Smooth muscle cell (in vitro differentiated cells): ENCODE measurements around the gene FCHO2. TPM values are rescaled to one million over a fixed set of nuclear protein-coding genes. Genes with fewer than 3 reads are reported as not detected.

ENCODE experiments used
- DNase-seq: peaks from one replicate; lab custom pipeline; 2025; ENCODE audit not compliant: unreplicated experiment; lab: John Stamatoyannopoulos, UW
- H2AFZ ChIP-seq: fragments of 200-600 bp; sonication (generic); 2 replicates; pipeline ENCODE4 v1.6.0; 2016; ENCODE audit warnings: antibody characterized with exemption, low read depth, mild to moderate bottlenecking
- H3F3A ChIP-seq: fragments of 200-600 bp; sonication (generic); 2 replicates; pipeline ENCODE4 v1.6.0; 2017; ENCODE audit warnings: antibody characterized with exemption, low read depth
- H3K27ac ChIP-seq: fragments of 200-600 bp; sonication (generic); 2 replicates; pipeline ENCODE4 v1.5.1; 2016; ENCODE audit warnings: low read depth, mild to moderate bottlenecking
- H3K27me3 ChIP-seq: fragments of 200-600 bp; sonication (generic); 2 replicates; pipeline ENCODE4 v1.6.1; 2016; ENCODE audit warnings: low read depth, mild to moderate bottlenecking
- H3K36me3 ChIP-seq: fragments of 200-600 bp; sonication (generic); 2 replicates; pipeline ENCODE4 v1.5.1; 2016; ENCODE audit warnings: low read depth
- H3K4me1 ChIP-seq: fragments of 200-600 bp; sonication (generic); 2 replicates; pipeline ENCODE4 v1.5.1; 2016; ENCODE audit warnings: low read depth
- H3K4me2 ChIP-seq: fragments of 200-600 bp; sonication (generic); 2 replicates; pipeline ENCODE4 v1.6.0; 2016; ENCODE audit warnings: mild to moderate bottlenecking
- H3K4me3 ChIP-seq: fragments of 200-600 bp; sonication (generic); 2 replicates; pipeline ENCODE4 v1.5.1; 2016; ENCODE audit warnings: mild to moderate bottlenecking
- H3K79me2 ChIP-seq: fragments of 200-600 bp; sonication (generic); 2 replicates; pipeline ENCODE4 v1.6.0; 2016; ENCODE audit warnings: low read depth, mild to moderate bottlenecking
- H3K9ac ChIP-seq: fragments of 200-600 bp; sonication (generic); 2 replicates; pipeline ENCODE4 v1.6.0; 2016; ENCODE audit warnings: low read depth
- H3K9me3 ChIP-seq: fragments of 200-600 bp; sonication (generic); replicated peaks from 2 replicates; pipeline ENCODE4 v1.5.1; 2016; ENCODE audit warnings: low read depth
- H4K20me1 ChIP-seq: fragments of 200-600 bp; sonication (generic); 2 replicates; pipeline ENCODE4 v1.6.0; 2016; ENCODE audit warnings: low read depth
- WGBS: methylation state at CpG from one replicate; pipeline ENCODE4 v1.1.7; 2016; ENCODE audit warnings: low lambda C conversion rate; 5-methylcytosine and 5-hydroxymethylcytosine counted together
- polyA plus RNA-seq: library from polyadenylated mRNA; unstranded; fragments of >200 nt; fragmentation: Nextera tagmentation; extraction: Ambion mirVana; gene quantifications from 2 replicates; pipeline ENCODE4 v1.2.1, GENCODE V29; 2016
- total RNA-seq: library from RNA; depleted of rRNA; stranded (reverse); fragments of >200 nt; gene quantifications from 2 replicates; pipeline ENCODE4 v1.2.3, GENCODE V29; 2014
- TF ChIP-seq, protein P1 (sequence below): fragments of 200-600 bp; sonication (generic); IDR thresholded peaks from 2 replicates; pipeline ENCODE4 v1.5.1; 2017; ENCODE audit warnings: borderline replicate concordance, mild to moderate bottlenecking, antibody characterized with exemption; ENCODE audit not compliant: insufficient read depth, poor library complexity, severe bottlenecking

The FCHO2 gene
- total and polyA plus RNA-seq, 2 experiments from 2014 or later = 4.9 to 27.8 TPM

DNA sequence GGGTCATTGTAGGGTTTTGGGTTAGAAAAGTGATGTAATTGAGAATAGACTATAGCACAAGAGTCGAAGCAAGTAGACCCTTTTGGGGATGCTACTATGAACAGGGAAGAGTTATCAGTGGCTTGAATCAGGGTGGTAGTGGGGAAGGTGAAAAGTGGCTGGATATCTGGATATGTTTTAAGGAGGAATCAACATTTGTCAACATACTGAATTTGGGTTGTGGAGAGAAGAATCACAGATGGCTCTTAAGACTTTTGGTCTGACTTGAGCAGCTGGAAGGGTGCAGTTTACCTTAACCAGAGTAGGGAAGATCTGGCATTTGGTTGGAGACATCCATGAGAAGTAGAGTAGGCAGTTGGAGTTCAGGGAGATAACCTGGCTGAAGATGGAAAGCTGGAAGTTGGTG lies 38.5 kb upstream of the FCHO2 start:
- Histone ChIP-seq H4K20me1 (peaks cover 4% of the 10 kb centered on the region), H2AFZ (no peak overlapping the region), H3K27ac (no peak overlapping the region), H3K9me3 (no peaks in the 10 kb centered on the region), H3K79me2 (no peaks in the 10 kb centered on the region), H3K4me1 (no peaks in the 10 kb centered on the region), H3F3A (peaks cover 26% of the 10 kb centered on the region), H3K36me3 (no peaks in the 10 kb centered on the region), H3K9ac (no peak overlapping the region), H3K4me2 (no peak overlapping the region), H3K4me3 (no peak overlapping the region), H3K27me3 (no peaks in the 10 kb centered on the region)
- 93% methylated on average over 1 of the region's 1 CpG for WGBS
- no peak for DNase-seq
- TF ChIP-seq, protein P1, sequence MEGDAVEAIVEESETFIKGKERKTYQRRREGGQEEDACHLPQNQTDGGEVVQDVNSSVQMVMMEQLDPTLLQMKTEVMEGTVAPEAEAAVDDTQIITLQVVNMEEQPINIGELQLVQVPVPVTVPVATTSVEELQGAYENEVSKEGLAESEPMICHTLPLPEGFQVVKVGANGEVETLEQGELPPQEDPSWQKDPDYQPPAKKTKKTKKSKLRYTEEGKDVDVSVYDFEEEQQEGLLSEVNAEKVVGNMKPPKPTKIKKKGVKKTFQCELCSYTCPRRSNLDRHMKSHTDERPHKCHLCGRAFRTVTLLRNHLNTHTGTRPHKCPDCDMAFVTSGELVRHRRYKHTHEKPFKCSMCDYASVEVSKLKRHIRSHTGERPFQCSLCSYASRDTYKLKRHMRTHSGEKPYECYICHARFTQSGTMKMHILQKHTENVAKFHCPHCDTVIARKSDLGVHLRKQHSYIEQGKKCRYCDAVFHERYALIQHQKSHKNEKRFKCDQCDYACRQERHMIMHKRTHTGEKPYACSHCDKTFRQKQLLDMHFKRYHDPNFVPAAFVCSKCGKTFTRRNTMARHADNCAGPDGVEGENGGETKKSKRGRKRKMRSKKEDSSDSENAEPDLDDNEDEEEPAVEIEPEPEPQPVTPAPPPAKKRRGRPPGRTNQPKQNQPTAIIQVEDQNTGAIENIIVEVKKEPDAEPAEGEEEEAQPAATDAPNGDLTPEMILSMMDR = no peak

DNA sequence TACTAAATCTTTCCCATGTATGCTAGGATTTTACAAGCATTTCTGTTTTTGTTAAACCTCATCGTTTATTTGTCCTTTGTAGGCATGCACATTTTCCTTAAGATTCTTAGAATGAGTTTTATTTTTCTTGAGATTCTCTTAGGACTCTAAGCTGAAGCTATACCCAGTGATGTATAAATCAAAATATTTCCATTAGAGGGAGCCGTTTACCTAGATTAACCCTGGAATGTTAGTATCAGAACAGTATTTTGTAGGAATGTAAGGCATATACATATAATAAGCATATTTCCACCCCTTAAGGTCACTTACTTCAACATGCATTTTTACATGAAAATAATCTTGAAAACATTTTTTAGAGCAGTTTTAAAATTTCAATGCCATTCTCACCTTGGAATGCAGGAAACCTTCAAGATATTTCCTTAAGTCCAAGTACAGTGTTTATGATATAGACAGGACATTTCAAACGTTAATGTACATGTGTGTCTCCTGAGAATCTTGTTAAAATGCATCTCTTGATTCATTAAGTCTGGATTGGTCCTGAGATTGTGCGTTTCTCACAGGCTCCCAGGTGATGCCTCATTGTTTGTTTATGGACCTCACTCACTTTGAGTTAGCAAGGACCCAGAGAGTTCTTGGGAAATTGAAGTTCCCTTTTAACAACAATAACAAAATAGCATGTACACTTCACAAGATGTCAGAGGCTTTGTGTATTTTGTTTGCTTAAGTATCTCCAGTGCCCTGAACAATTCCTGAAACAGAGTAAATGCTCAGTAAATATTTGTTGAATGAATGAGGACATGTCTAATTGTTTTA lies 34.9 kb upstream of the FCHO2 start:
- H3K4me3 ChIP-seq = no peak overlapping the region
- no peaks in the 10 kb centered on the region for H3K36me3 ChIP-seq
- no peaks in the 10 kb centered on the region for H3K79me2 ChIP-seq
- peaks cover 16% of the 10 kb centered on the region for H3F3A ChIP-seq
- no peak overlapping the region for H3K27ac ChIP-seq
- no peak for DNase-seq
- H3K27me3 ChIP-seq = no peaks in the 10 kb centered on the region
- H3K4me1 ChIP-seq = no peaks in the 10 kb centered on the region
- no peak overlapping the region for H3K9ac ChIP-seq
- no peaks in the 10 kb centered on the region for H4K20me1 ChIP-seq
- TF ChIP-seq, protein P1 = peak; percentile 19
- no peak overlapping the region for H2AFZ ChIP-seq
- H3K9me3 ChIP-seq = no peaks in the 10 kb centered on the region
- WGBS = 32% methylated on average over 4 of the region's 4 CpGs
- no peak overlapping the region for H3K4me2 ChIP-seq

DNA sequence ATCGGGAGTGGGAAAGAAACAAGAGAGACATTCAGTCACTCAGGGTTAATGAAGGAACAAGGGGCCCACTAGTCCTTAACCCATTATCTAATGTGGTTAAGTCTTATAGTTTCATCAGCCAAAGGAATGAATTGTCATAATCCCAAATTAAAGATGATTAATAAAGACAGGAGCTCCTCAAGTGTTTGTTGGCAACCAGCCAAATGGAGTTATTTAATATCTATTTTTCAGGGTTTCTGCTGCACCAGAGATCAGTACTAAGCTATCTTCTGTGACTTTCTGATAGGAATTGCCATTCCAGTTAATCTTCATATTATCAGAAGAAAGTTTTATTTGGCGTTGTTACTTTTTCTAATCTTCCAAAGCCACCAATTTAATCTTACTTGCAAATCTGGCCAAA lies 34.0 kb upstream of the FCHO2 start:
- DNase-seq = no peak
- H3K4me2 ChIP-seq = no peak overlapping the region
- no peaks in the 10 kb centered on the region for H3K4me1 ChIP-seq
- no peaks in the 10 kb centered on the region for H3K9me3 ChIP-seq
- H2AFZ ChIP-seq = no peak overlapping the region
- peaks cover 10% of the 10 kb centered on the region for H3F3A ChIP-seq
- H3K27ac ChIP-seq = no peak overlapping the region
- H3K36me3 ChIP-seq = no peaks in the 10 kb centered on the region
- 91% methylated on average over 2 of the region's 2 CpGs for WGBS
- no peaks in the 10 kb centered on the region for H3K27me3 ChIP-seq
- H4K20me1 ChIP-seq = no peaks in the 10 kb centered on the region
- H3K79me2 ChIP-seq = no peaks in the 10 kb centered on the region
- H3K4me3 ChIP-seq = no peak overlapping the region
- TF ChIP-seq, protein P1 = no peak
- no peak overlapping the region for H3K9ac ChIP-seq

DNA sequence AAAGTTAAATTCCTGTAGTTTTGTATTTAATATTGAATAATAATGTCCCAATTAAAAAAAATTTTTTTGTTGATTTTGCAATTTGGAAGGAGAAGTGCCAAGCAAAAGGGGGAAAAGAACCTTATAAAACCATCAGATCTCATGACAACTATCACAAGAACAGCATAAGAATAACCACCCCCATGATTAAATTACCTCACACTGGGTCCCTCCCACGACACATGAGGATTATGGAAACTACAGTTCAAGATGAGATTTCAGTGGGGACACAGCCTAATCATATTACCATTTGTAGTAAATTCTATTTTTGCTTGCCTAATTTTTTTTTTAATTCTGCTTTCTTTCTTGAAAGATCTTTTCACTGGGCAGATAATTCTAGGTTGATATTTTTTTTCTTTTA lies 33.4 kb upstream of the FCHO2 start:
- no peak overlapping the region for H3K27ac ChIP-seq
- TF ChIP-seq, protein P1 = no peak
- no peak overlapping the region for H2AFZ ChIP-seq
- H3K9me3 ChIP-seq = no peaks in the 10 kb centered on the region
- no peak overlapping the region for H3K4me2 ChIP-seq
- WGBS = 100% methylated on average over 1 of the region's 1 CpG
- DNase-seq = no peak
- H3K36me3 ChIP-seq = no peaks in the 10 kb centered on the region
- H3K4me1 ChIP-seq = no peaks in the 10 kb centered on the region
- no peaks in the 10 kb centered on the region for H4K20me1 ChIP-seq
- H3K79me2 ChIP-seq = no peaks in the 10 kb centered on the region
- no peaks in the 10 kb centered on the region for H3K27me3 ChIP-seq
- H3F3A ChIP-seq = peaks cover 4% of the 10 kb centered on the region
- H3K4me3 ChIP-seq = no peak overlapping the region
- no peak overlapping the region for H3K9ac ChIP-seq
